SK-N-SH (cell line): ENCODE results near the gene CUL1. TPM values are rescaled to one million over a fixed set of nuclear protein-coding genes. Genes with fewer than 3 reads are reported as not detected.

ENCODE experiments used
- CTCF ChIA-PET: fragments of 300-600, 350-600 bp; formaldehyde crosslinking; extraction: SDS; loops from one replicate; lab custom pipeline; 2021; lab: Yijun Ruan, JAX
- POLR2A ChIA-PET: fragments of 350-600 bp; sonication (Branson Sonifier 250); formaldehyde crosslinking; extraction: SDS; loops from one replicate; lab custom pipeline; 2020; ENCODE audit warnings: antibody characterized with exemption, inconsistent platforms; lab: Yijun Ruan, JAX
- DNase-seq: peaks from one replicate; pipeline ENCODE4 v3.0.0; 2012
- H2AFZ ChIP-seq: fragments of 200-600 bp; sonication (generic); 2 replicates; pipeline ENCODE4 v1.8.1; 2016; ENCODE audit warnings: antibody characterized with exemption, mild to moderate bottlenecking, low read depth
- H3F3A ChIP-seq: fragments of 200-600 bp; sonication (generic); replicated peaks from 2 replicates; pipeline ENCODE3; 2016; ENCODE audit warnings: antibody characterized with exemption, mild to moderate bottlenecking; ENCODE audit not compliant: insufficient read depth
- H3K27ac ChIP-seq, 2 experiments: fragments of 200-500 bp in 1 of 2; fragments of 200-600 bp in 1 of 2; sonication (Bioruptor generic) in 1 of 2; sonication (generic), shearing (Covaris generic) in 1 of 2; 2 replicates each; pipeline versions ENCODE4 v1.5.1 to v1.6.1; 2014 to 2016; ENCODE audit warnings: low read depth in 2 of 2, inconsistent platforms in 1 of 2, low read length in 1 of 2, mild to moderate bottlenecking in 1 of 2, mixed read lengths in 1 of 2
- H3K27me3 ChIP-seq: fragments of 200-600 bp; sonication (generic), shearing (Covaris generic); 2 replicates; pipeline ENCODE4 v1.6.1; 2016; ENCODE audit warnings: mixed run types; ENCODE audit not compliant: insufficient read depth
- H3K36me3 ChIP-seq, 2 experiments: fragments of 200-500 bp in 1 of 2; fragments of 200-600 bp in 1 of 2; sonication (Bioruptor generic) in 1 of 2; sonication (generic) in 1 of 2; replicated peaks in 1 of 2; 2 replicates each; pipeline versions ENCODE3 to v1.5.1; 2014 to 2016; ENCODE audit warnings: low read length in 1 of 2, mild to moderate bottlenecking in 1 of 2; ENCODE audit not compliant: insufficient read depth in 2 of 2, control insufficient read depth in 1 of 2
- H3K4me1 ChIP-seq, 2 experiments: fragments of 200-500 bp in 1 of 2; fragments of 200-600 bp in 1 of 2; sonication (Bioruptor generic) in 1 of 2; sonication (generic), shearing (Covaris generic) in 1 of 2; 2 replicates each; pipeline versions ENCODE4 v1.5.1 to v1.6.1; 2014 to 2016; ENCODE audit warnings: low read depth in 1 of 2, low read length in 1 of 2, mixed run types in 1 of 2; ENCODE audit not compliant: insufficient read depth in 2 of 2, control insufficient read depth in 1 of 2
- H3K4me2 ChIP-seq: fragments of 200-600 bp; sonication (generic), shearing (Covaris generic); 2 replicates; pipeline ENCODE4 v1.6.1; 2017; ENCODE audit warnings: mixed run types
- H3K4me3 ChIP-seq, 2 experiments: fragments of 200-500 bp in 1 of 2; fragments of 200-600 bp in 1 of 2; sonication (Bioruptor generic) in 1 of 2; sonication (generic), shearing (Covaris generic) in 1 of 2; 2 replicates each; pipeline versions ENCODE4 v1.5.1 to v1.8.1; 2014 to 2016; ENCODE audit warnings: low read depth in 2 of 2, inconsistent platforms in 1 of 2, low read length in 1 of 2, mild to moderate bottlenecking in 1 of 2, mixed read lengths in 1 of 2, moderate library complexity in 1 of 2
- H3K79me2 ChIP-seq: fragments of 200-600 bp; sonication (generic); 2 replicates; pipeline ENCODE4 v1.8.1; 2017; ENCODE audit warnings: mild to moderate bottlenecking; ENCODE audit not compliant: insufficient read depth
- H3K9ac ChIP-seq: fragments of 200-600 bp; sonication (generic); 2 replicates; pipeline ENCODE4 v1.6.1; 2017; ENCODE audit warnings: mixed run types
- H3K9me2 ChIP-seq: fragments of 200-600 bp; sonication (generic); 2 replicates; pipeline ENCODE4 v1.6.1; 2017; ENCODE audit warnings: mixed run types
- H3K9me3 ChIP-seq: fragments of 200-600 bp; sonication (generic); 2 replicates; pipeline ENCODE4 v1.6.1; 2017; ENCODE audit warnings: mixed run types, mild to moderate bottlenecking, moderate library complexity
- H4K20me1 ChIP-seq: fragments of 200-600 bp; sonication (generic); 2 replicates; pipeline ENCODE4 v1.6.1; 2017; ENCODE audit warnings: mild to moderate bottlenecking, mixed run types; ENCODE audit not compliant: insufficient read depth
- EZH2phosphoT487 ChIP-seq: fragments of 200-600 bp; sonication (generic); IDR thresholded peaks from 2 replicates; pipeline ENCODE4 v1.6.1; 2017; ENCODE audit warnings: low read depth, mixed run types, mild to moderate bottlenecking, antibody characterized with exemption, moderate library complexity, borderline replicate concordance
- FOSL2 ChIP-seq: IDR thresholded peaks from 2 replicates; pipeline ENCODE4 v1.4.0; 2012; ENCODE audit warnings: low read depth, mild to moderate bottlenecking, moderate library complexity, borderline replicate concordance
- GABPA ChIP-seq: IDR thresholded peaks from 2 replicates; pipeline ENCODE4 v1.4.0; 2012; ENCODE audit warnings: low read depth, mild to moderate bottlenecking
- GATA2 ChIP-seq: sonication (generic); formaldehyde crosslinking; IDR thresholded peaks from 2 replicates; pipeline ENCODE4 v1.5.0; 2020; ENCODE audit warnings: mild to moderate bottlenecking, missing genetic modification reagents
- MAX ChIP-seq: IDR thresholded peaks from 2 replicates; pipeline ENCODE4 v1.4.0; 2012; ENCODE audit warnings: low read depth
- NRF1 ChIP-seq: IDR thresholded peaks from 2 replicates; pipeline ENCODE4 v1.6.1; 2012; ENCODE audit warnings: low read depth, mild to moderate bottlenecking, low read length
- RAD21 ChIP-seq: IDR thresholded peaks from 2 replicates; pipeline ENCODE4 v1.6.1; 2012; ENCODE audit warnings: mild to moderate bottlenecking, low read length
- RCOR1 ChIP-seq: fragments of 150-350 bp; IDR thresholded peaks from 2 replicates; pipeline ENCODE4 v1.6.1; 2017; ENCODE audit warnings: antibody characterized with exemption, low read length
- REST ChIP-seq: IDR thresholded peaks from 2 replicates; pipeline ENCODE4 v1.6.1; 2012; ENCODE audit warnings: mild to moderate bottlenecking, low read depth, low read length, moderate library complexity
- RXRA ChIP-seq: IDR thresholded peaks from 2 replicates; pipeline ENCODE4 v1.4.0; 2012; ENCODE audit warnings: low read depth, mild to moderate bottlenecking, borderline replicate concordance
- SIN3A ChIP-seq: IDR thresholded peaks from 2 replicates; pipeline ENCODE4 v1.6.1; 2012; ENCODE audit warnings: low read depth, mild to moderate bottlenecking, low read length, moderate library complexity, borderline replicate concordance
- TAF1 ChIP-seq: IDR thresholded peaks from 2 replicates; pipeline ENCODE4 v1.6.1; 2012; ENCODE audit warnings: low read depth, mild to moderate bottlenecking, low read length, moderate library complexity, borderline replicate concordance
- TCF12 ChIP-seq: IDR thresholded peaks from 2 replicates; pipeline ENCODE4 v1.4.0; 2012
- USF1 ChIP-seq: IDR thresholded peaks from 2 replicates; pipeline ENCODE4 v1.4.0; 2012; ENCODE audit warnings: low read depth, borderline replicate concordance
- YY1 ChIP-seq: IDR thresholded peaks from 2 replicates; pipeline ENCODE4 v1.4.0; 2012; ENCODE audit warnings: low read depth, mild to moderate bottlenecking
- WGBS: methylation state at CpG from one replicate; pipeline ENCODE4 v1.1.6; 2017; ENCODE audit warnings: low lambda C conversion rate; 5-methylcytosine and 5-hydroxymethylcytosine counted together
- polyA plus RNA-seq, 3 experiments: library from polyadenylated mRNA; depleted of rRNA; stranded (reverse); fragments of >200 nt; gene quantifications; 2 replicates each; pipeline ENCODE4 v1.2.3, GENCODE V29; 2012
- TF ChIP-seq, protein P1 (sequence below): IDR thresholded peaks from 2 replicates; pipeline ENCODE4; 2012
- TF ChIP-seq, protein P2 (sequence below): fragments of 200-600 bp; sonication (generic); IDR thresholded peaks from 2 replicates; pipeline ENCODE4 v1.6.1; 2017; ENCODE audit warnings: antibody characterized with exemption, mild to moderate bottlenecking, moderate library complexity

Gene CUL1
- polyA plus RNA-seq, 1 of the 3 experiments (the other 2 are of a cell fraction) = 45.2 TPM

- Histone ChIP-seq H3K79me2 (no peaks in the 10 kb centered on the region), H2AFZ (no peak overlapping the region), H3K27ac (no peak overlapping the region), H3K4me3 (no peak overlapping the region), H3F3A (no peaks in the 10 kb centered on the region), H3K4me2 (no peak overlapping the region), H3K9me3 (peaks cover 6% of the 10 kb centered on the region; the same call in 1 of the 2 replicates), H3K9ac (no peak overlapping the region), H3K36me3 (no peaks in the 10 kb centered on the region), H3K27me3 (no peaks in the 10 kb centered on the region), H3K9me2 (no peaks in the 10 kb centered on the region), H3K4me1 (no peaks in the 10 kb centered on the region), H4K20me1 (no peaks in the 10 kb centered on the region)
- 86% methylated on average over 13 of the region's 13 CpGs for WGBS
- DNase-seq = no peak
- ChIA-PET CTCF (interaction anchor here (1.1 to 1.9 kb wide), 2 partner anchors 19 to 283 kb away, joined by 4 to 6 read pairs; no protein-coding TSS in a partner anchor), POLR2A (no interaction called here)
- TF ChIP-seq, protein P1, sequence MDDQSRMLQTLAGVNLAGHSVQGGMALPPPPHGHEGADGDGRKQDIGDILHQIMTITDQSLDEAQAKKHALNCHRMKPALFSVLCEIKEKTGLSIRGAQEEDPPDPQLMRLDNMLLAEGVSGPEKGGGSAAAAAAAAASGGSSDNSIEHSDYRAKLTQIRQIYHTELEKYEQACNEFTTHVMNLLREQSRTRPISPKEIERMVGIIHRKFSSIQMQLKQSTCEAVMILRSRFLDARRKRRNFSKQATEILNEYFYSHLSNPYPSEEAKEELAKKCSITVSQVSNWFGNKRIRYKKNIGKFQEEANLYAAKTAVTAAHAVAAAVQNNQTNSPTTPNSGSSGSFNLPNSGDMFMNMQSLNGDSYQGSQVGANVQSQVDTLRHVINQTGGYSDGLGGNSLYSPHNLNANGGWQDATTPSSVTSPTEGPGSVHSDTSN = no peak
- TF ChIP-seq RXRA (no peak), TAF1 (no peak), FOSL2 (no peak), SIN3A (no peak), TCF12 (no peak), USF1 (no peak), MAX (no peak), YY1 (no peak), RCOR1 (no peak), RAD21 (no peak), NRF1 (no peak)
Observed at GRCh38 chr7:148684289-148684830, 14.3 kb upstream of the CUL1 start.

DNA sequence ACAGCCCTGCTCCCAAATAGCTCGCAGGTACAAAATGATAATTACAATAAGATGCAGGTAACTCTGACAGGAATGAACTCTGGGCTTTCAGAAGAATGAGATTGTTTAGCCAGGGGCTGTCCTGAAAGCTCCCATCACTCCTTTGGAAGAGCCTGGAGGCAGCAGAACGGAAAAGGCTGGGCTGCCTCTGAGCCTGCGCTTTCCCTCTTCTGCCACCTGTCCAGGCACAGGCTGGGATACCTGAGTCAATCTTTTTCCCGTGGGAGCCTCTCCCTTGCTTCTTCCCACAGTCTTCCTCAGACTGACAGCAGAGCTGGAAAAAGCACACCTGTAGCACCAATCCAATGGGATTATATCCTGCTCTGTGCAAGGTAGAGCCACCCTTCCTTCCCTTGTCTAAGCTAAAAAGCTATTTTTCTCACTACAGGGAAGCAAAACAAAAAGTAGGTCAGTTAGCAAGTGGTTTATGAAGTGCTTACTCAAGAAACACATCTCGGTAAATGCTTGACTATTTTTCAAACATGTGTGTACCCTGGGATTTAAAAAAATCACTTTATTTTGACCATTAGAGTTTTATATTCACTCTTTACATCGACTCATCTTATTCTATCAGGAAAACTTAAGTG lies 12.3 kb upstream of the CUL1 start:
- H4K20me1 ChIP-seq = no peaks in the 10 kb centered on the region
- POLR2A ChIA-PET = no interaction called here
- no peak overlapping the region for H3K4me2 ChIP-seq
- CTCF ChIA-PET = interaction anchor here (0.8 to 1.9 kb wide), 3 partner anchors 8 to 281 kb away, joined by 3 to 6 read pairs (median 5); no protein-coding TSS in a partner anchor
- H3K4me3 ChIP-seq = no peak overlapping the region
- no peaks in the 10 kb centered on the region for H3K79me2 ChIP-seq
- no peak overlapping the region for H2AFZ ChIP-seq
- no peaks in the 10 kb centered on the region for H3K4me1 ChIP-seq
- DNase-seq = no peak
- 78% methylated on average over 6 of the region's 6 CpGs for WGBS
- no peak overlapping the region for H3K9ac ChIP-seq
- H3K27ac ChIP-seq = no peak overlapping the region
- H3K9me2 ChIP-seq = no peaks in the 10 kb centered on the region
- no peaks in the 10 kb centered on the region for H3F3A ChIP-seq
- H3K36me3 ChIP-seq = no peaks in the 10 kb centered on the region
- peaks cover 6% of the 10 kb centered on the region; the same call in 1 of the 2 replicates for H3K9me3 ChIP-seq
- H3K27me3 ChIP-seq = no peaks in the 10 kb centered on the region
- TF ChIP-seq USF1 (no peak), REST (no peak), SIN3A (no peak), EZH2phosphoT487 (no peak), GABPA (no peak), GATA2 (CRISPR knock-in tag) (no peak)
- TF ChIP-seq, protein P2, sequence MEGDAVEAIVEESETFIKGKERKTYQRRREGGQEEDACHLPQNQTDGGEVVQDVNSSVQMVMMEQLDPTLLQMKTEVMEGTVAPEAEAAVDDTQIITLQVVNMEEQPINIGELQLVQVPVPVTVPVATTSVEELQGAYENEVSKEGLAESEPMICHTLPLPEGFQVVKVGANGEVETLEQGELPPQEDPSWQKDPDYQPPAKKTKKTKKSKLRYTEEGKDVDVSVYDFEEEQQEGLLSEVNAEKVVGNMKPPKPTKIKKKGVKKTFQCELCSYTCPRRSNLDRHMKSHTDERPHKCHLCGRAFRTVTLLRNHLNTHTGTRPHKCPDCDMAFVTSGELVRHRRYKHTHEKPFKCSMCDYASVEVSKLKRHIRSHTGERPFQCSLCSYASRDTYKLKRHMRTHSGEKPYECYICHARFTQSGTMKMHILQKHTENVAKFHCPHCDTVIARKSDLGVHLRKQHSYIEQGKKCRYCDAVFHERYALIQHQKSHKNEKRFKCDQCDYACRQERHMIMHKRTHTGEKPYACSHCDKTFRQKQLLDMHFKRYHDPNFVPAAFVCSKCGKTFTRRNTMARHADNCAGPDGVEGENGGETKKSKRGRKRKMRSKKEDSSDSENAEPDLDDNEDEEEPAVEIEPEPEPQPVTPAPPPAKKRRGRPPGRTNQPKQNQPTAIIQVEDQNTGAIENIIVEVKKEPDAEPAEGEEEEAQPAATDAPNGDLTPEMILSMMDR = no peak
